IgD-negative memory B cell (primary cell): ENCODE measurements around the gene NKIRAS2. TPM values are rescaled to one million over a fixed set of nuclear protein-coding genes. Genes with fewer than 3 reads are reported as not detected.
"Not testable (repeated sequence)": the region's sequence is repeated elsewhere in the genome, so short reads cannot be mapped to it uniquely, and the experiment has no call there.

Experiments used
- H3K27ac Mint-ChIP-seq, 3 donors: one replicate each; pipeline ENCODE4 v1.8.0; 2020 to 2022; ENCODE audit warnings: mild to moderate bottlenecking in 3 of 3, mixed read lengths in 3 of 3, moderate library complexity in 1 of 3
- H3K27me3 Mint-ChIP-seq: one replicate; pipeline ENCODE4 v1.8.0; 2021; ENCODE audit warnings: mixed read lengths
- H3K36me3 Mint-ChIP-seq: one replicate; pipeline ENCODE4 v1.8.0; 2020; ENCODE audit warnings: mild to moderate bottlenecking, mixed read lengths
- H3K4me1 Mint-ChIP-seq, 3 donors: one replicate each; pipeline ENCODE4 v1.8.0; 2020 to 2022; ENCODE audit warnings: mixed read lengths in 3 of 3, mild to moderate bottlenecking in 1 of 3
- H3K4me3 Mint-ChIP-seq, 4 donors: one replicate each; pipeline ENCODE4 v1.8.0; 2020 to 2022; ENCODE audit warnings: mild to moderate bottlenecking in 4 of 4, mixed read lengths in 4 of 4, moderate library complexity in 3 of 4
- H3K9me3 Mint-ChIP-seq, 3 donors: one replicate each; pipeline ENCODE4 v1.8.0; 2020 to 2021; ENCODE audit warnings: mixed read lengths in 3 of 3, mild to moderate bottlenecking in 1 of 3
- polyA plus RNA-seq: library from polyadenylated mRNA; unstranded; fragments of 300-500 nt; fragmentation: Illumina TruSeq; gene quantifications from one replicate; pipeline ENCODE4 v1.2.3, GENCODE V29; 2021

The NKIRAS2 gene
- polyA plus RNA-seq, 1 donor from 2014 or later = 30.7 TPM

DNA sequence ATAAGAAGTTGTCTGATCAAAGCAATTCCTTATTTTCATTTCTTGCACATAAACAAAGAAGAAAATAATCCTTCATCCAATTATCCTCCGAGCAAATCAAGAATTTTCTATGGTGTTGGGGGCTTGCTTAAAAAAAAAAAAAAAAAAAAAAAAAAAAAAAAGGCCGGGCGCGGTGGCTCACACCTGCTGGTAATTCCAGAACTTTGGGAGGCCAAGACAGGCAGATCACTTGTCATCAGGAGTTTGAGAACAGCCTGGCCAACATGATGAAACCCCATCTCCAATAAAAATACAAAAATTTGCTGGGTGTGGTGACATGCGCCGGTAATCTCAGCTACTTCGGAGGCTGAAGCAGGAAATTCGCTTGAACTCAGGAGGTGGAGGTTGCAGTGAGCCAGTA is 34.0 kb upstream of the NKIRAS2 start:
- Mint-ChIP-seq H3K27me3 (no peaks in the 10 kb centered on the region), H3K4me3 (no peak overlapping the region), H3K4me1 (peaks cover 6 to 10% (median 7%) of the 10 kb centered on the region in 3 donors), H3K27ac (no peak overlapping the region), H3K36me3 (peaks cover 8% of the 10 kb centered on the region), H3K9me3 (no peaks in the 10 kb centered on the region)

DNA sequence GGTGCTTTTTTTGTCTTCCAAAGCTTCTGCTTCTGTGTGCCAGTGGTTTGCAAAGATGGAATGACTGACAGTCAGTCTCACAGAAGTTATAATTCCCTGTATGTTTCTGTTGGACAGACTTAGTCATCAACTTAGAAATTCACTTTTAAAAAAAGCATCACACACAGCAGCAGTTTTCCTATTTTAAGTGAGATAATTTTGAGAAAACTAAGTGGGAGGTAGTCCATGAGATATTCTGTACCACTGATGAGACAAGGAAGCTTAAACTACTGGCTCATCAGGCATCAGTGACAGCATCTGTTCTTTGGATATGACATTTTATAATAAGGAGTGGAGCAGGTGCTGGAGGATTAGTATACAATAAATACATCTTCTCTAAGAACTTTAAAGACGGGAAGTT is 33.3 kb upstream of the NKIRAS2 start:
- Mint-ChIP-seq H3K27ac (no peak overlapping the region), H3K4me3 (no peak overlapping the region), H3K9me3 (no peaks in the 10 kb centered on the region), H3K36me3 (peaks cover 8% of the 10 kb centered on the region), H3K4me1 (peaks cover 6 to 13% (median 7%) of the 10 kb centered on the region in 3 donors), H3K27me3 (no peaks in the 10 kb centered on the region)

DNA sequence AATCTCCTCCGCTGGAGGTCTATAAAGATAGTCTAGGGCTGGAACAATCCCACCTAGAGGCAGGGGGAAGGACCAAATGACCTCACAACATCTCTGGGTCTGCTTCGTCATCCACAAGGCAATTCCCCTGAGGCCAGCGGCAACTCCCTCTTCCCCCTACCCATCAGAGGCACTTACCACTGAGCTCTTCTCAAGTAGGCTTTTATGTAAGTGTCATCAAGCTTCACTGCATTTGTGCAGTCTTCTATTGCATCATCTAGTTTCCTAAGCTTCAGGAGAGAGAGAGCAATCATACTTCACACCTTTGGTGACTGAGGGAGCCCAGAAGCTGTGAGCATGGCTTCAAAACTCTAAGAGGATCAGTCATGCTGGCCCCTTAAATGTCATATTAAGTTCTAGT is 32.2 kb upstream of the NKIRAS2 start:
- no peak overlapping the region for H3K4me3 Mint-ChIP-seq
- H3K9me3 Mint-ChIP-seq = no peaks in the 10 kb centered on the region
- H3K36me3 Mint-ChIP-seq = peaks cover 8% of the 10 kb centered on the region
- peaks cover 6 to 12% (median 7%) of the 10 kb centered on the region in 3 donors for H3K4me1 Mint-ChIP-seq
- no peaks in the 10 kb centered on the region for H3K27me3 Mint-ChIP-seq
- no peak overlapping the region for H3K27ac Mint-ChIP-seq

DNA sequence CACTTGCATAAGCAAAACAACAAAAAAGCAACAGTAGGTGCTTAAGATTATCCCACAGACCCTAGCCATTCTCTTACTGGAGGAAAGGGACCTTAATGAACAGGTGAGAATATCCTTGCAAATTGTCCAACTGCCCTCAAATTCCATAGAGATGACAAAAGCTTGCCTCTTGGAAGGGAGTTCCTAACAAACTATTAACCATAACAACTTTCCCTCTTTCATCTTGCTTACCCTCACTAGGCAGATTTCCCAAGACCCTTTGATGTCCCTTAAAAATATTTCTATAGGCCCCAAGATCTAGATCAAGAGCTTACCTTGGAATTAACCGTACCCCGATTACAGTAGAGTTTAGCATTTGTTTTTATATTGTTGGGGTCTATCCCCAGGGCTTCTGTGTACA is 31.5 kb upstream of the NKIRAS2 start:
- no peaks in the 10 kb centered on the region for H3K9me3 Mint-ChIP-seq
- peaks cover 6 to 15% (median 7%) of the 10 kb centered on the region in 3 donors for H3K4me1 Mint-ChIP-seq
- H3K4me3 Mint-ChIP-seq = no peak overlapping the region
- H3K27me3 Mint-ChIP-seq = no peaks in the 10 kb centered on the region
- H3K36me3 Mint-ChIP-seq = peaks cover 8% of the 10 kb centered on the region
- peak overlapping the region in 1 of 3 donors; percentile 28 for H3K27ac Mint-ChIP-seq

DNA sequence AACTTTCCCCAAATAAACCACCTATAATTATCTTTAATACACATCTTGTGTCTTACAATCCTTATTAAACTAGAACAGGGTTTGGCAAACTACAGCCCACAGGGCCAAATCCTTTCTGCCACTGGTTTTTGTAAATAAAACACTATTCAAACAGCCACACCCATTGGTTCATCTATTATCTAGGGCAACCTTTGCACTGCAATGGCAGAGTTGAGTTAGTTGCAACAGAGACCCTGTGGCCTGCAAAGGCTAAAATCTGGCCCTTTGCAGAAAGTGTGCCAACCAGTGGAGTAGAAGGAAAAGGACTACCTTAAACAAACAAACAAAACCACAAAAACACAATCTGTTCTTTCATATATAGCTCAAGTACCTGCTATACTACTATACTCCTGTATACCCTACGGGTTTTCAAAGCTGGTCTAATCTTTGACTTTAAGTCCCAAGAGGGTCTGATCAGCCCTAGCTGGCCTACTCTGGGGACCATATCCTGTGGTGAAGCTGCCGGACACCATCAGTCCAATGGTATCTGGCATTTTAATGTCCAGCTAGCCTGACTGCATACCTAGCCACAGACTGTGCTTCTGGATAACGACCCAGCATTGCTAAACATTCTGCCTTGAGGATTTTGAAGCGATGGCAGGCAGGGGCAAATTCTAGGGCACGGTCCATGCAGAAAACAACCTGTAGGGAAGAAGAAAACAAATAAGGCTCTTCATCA is 30.0 kb upstream of the NKIRAS2 start:
- Mint-ChIP-seq H3K4me1 (peaks cover 2 to 15% (median 5%) of the 10 kb centered on the region in 3 donors), H3K36me3 (peaks cover 7% of the 10 kb centered on the region), H3K4me3 (no peak overlapping the region), H3K27me3 (no peaks in the 10 kb centered on the region), H3K9me3 (no peaks in the 10 kb centered on the region), H3K27ac (no peak overlapping the region)

DNA sequence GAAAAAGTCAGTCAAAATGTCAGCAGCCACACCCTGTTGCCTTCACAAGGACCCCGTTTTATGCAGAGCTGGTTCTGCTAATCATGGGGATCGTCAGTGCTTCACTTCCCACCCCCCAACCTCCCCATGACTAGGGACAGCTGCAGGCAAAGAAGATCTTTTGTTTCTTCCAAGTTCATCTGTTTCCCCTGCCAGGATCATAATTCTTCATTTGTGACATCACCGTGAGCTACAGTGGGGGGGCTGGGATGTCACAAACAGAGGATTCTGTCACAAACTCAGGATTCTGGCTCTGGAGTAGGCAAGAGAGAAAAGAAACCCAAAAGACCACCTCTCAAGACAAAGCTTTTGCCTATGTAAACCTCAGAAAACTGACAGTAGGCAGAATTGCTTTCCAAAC is 27.3 kb upstream of the NKIRAS2 start:
- H3K27me3 Mint-ChIP-seq = no peaks in the 10 kb centered on the region
- H3K9me3 Mint-ChIP-seq = no peaks in the 10 kb centered on the region
- peaks cover 7% of the 10 kb centered on the region for H3K36me3 Mint-ChIP-seq
- peak overlapping the region in 2 of 3 donors; percentile 9 to 74 for H3K27ac Mint-ChIP-seq
- peaks cover 15 to 26% (median 18%) of the 10 kb centered on the region in 3 donors for H3K4me1 Mint-ChIP-seq
- no peak overlapping the region for H3K4me3 Mint-ChIP-seq

DNA sequence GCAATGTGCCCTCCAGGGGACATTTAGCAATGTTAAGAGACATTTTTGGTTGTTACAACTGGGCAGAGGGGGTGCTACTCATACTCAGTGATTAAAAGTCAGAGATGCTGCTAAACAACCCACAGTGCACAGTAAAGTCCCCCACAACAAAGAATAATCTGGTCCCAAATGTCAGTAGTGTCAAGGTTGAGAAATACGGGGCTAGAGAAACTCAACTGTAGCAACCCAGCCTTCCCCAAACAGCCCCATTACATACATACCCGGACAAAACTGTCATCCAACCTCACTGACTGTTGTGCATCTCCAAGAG is 23.1 kb upstream of the NKIRAS2 start:
- Mint-ChIP-seq H3K27ac (peak overlapping the region; percentile 71 to 97 (median 96)), H3K9me3 (no peaks in the 10 kb centered on the region), H3K36me3 (peaks cover 2% of the 10 kb centered on the region), H3K4me1 (peaks cover 18 to 23% (median 18%) of the 10 kb centered on the region in 3 donors), H3K27me3 (no peaks in the 10 kb centered on the region), H3K4me3 (peak overlapping the region in 1 of 4 donors; percentile 72)

DNA sequence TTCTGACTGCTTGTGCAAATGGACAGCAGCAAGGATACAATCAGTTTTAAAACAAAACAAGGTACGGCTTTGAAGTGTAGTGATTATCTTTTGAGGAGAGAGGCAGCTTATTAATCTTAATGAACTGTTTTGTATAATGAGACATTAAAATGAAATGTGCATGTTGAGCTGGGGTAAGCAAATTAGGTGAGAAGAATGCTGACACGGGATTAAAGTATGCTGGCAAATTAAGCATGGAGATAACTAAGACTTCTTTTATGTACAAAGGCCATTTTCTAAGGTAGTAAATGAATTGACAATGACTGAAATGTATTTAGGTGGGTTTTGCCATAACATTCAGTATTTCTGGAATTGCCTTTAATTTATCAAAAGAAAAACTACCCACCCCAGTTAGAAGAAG is 21.4 kb upstream of the NKIRAS2 start:
- Mint-ChIP-seq H3K4me1 (peaks cover 19 to 25% (median 24%) of the 10 kb centered on the region in 3 donors), H3K4me3 (no peak overlapping the region), H3K9me3 (no peaks in the 10 kb centered on the region), H3K27ac (peak overlapping the region in 1 of 3 donors; percentile 96), H3K36me3 (peaks cover 2% of the 10 kb centered on the region), H3K27me3 (no peaks in the 10 kb centered on the region)

DNA sequence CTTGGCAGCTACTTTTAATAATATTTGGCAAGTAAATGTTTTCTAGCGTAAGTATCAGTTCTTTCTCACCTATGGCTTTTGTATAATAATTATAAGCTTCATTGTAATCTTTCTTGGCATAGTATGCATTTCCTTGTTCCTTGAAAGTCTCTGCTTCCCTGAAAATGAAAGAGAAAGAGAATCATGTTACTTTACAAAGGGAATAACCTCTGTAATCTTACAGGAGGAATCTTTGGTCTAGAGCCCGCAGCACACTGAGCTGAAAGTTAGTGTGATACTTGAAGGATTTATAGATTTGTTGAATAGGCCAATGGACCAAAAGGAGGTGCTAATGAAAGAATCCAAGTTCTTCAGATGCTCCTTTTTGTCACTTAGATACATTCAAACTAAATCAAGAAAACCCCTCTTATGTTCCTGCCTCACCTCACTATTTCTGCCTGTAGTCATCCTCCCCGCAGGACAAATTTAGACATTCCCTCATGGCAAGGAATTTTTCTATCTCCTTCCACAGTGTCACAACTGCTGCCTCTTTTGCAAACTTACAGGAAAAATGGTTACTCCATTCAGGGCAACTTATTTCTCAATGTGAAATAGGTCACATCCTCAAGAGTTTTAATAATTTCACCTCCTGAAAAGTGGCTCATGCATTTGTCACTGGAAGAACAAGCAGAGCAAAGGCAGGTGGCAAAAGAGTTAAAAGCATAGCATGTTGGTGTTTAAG is 19.3 kb upstream of the NKIRAS2 start:
- H3K27ac Mint-ChIP-seq = no peak overlapping the region
- H3K36me3 Mint-ChIP-seq = peaks cover 1% of the 10 kb centered on the region
- H3K9me3 Mint-ChIP-seq = no peaks in the 10 kb centered on the region
- H3K27me3 Mint-ChIP-seq = no peaks in the 10 kb centered on the region
- H3K4me1 Mint-ChIP-seq = peaks cover 22 to 29% (median 25%) of the 10 kb centered on the region in 3 donors
- no peak overlapping the region for H3K4me3 Mint-ChIP-seq

DNA sequence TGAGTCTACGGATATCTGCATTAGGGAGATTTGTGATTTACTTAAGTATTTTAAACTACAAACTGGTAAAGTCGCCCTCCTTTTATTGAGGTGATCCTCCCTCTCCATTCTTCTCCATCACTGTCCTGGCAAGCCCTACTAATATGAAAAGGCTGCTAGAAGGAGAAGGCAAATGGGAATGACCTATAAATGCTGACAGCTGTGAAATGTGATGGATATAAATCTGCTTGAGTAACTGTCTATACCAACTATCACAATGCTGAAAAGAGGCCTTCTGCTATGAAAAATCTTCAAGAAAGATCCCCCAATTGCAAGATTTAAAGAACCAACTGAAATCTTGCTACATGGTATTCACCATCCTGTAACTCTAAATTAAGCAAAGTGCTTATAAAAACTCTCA is 18.2 kb upstream of the NKIRAS2 start:
- no peaks in the 10 kb centered on the region for H3K27me3 Mint-ChIP-seq
- no peaks in the 10 kb centered on the region for H3K9me3 Mint-ChIP-seq
- H3K36me3 Mint-ChIP-seq = peaks cover 1% of the 10 kb centered on the region
- no peak overlapping the region for H3K4me3 Mint-ChIP-seq
- peaks cover 12 to 19% (median 18%) of the 10 kb centered on the region in 3 donors for H3K4me1 Mint-ChIP-seq
- no peak overlapping the region for H3K27ac Mint-ChIP-seq

DNA sequence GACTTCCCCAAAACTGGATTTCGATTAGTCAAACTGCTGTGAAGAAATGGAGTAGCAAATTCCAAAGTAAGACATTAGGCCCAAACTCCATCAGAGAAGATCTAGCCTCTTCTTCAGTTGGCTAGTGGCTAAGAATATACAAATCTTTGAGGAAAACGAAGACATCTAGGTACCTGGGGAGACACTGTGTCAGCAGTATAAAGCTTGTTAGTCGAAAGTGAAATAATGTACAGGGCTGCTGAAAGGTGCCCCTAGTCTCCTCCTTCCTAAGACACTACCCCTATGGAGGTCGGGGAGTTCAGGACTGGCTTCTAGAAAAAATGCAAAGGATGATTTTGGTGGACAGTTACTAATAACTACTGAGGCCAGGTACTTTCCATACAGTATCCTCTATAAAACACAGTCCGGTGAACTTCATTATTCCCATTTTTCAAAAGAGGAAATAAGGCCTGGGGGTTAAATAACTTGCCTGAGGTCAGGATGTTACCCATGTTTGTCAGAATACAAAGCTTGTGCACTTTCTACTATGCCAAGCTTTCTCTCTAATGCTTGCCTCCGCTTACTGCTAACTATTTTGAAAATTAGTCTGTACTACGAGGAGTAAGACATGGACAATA is 17.6 kb upstream of the NKIRAS2 start:
- H3K4me3 Mint-ChIP-seq = no peak overlapping the region
- no peaks in the 10 kb centered on the region for H3K9me3 Mint-ChIP-seq
- peak overlapping the region in 1 of 3 donors; percentile 53 for H3K27ac Mint-ChIP-seq
- peaks cover 9 to 18% (median 18%) of the 10 kb centered on the region in 3 donors for H3K4me1 Mint-ChIP-seq
- H3K27me3 Mint-ChIP-seq = no peaks in the 10 kb centered on the region
- H3K36me3 Mint-ChIP-seq = peaks cover 1% of the 10 kb centered on the region

DNA sequence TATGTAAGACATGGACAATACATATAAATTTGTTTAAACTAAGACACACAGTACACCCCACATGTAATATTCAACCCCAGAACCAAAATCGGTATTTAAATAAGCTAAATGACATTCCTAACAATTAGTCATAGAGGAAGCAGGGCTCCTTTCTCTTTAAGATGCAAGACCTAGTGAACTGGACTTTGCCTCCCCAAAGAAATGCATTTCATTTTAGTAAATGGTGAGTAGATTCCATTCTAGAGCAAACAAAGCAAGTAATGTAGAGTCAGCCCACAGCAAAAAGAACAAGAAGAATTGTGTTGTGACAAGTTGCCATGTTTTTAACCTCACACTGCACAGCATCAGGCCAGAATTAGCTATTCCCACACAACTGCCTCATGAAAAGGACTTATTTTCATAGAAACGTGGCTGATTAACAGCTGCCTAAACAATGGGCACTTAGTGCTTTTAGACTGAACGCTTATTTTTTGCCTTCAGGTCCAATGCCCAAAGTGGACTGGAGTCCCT is 17.0 kb upstream of the NKIRAS2 start:
- Mint-ChIP-seq H3K27me3 (no peaks in the 10 kb centered on the region), H3K36me3 (peaks cover 1% of the 10 kb centered on the region), H3K27ac (peak overlapping the region in 2 of 3 donors; percentile 36 to 53), H3K4me1 (peaks cover 9 to 18% (median 18%) of the 10 kb centered on the region in 3 donors), H3K4me3 (no peak overlapping the region), H3K9me3 (no peaks in the 10 kb centered on the region)

DNA sequence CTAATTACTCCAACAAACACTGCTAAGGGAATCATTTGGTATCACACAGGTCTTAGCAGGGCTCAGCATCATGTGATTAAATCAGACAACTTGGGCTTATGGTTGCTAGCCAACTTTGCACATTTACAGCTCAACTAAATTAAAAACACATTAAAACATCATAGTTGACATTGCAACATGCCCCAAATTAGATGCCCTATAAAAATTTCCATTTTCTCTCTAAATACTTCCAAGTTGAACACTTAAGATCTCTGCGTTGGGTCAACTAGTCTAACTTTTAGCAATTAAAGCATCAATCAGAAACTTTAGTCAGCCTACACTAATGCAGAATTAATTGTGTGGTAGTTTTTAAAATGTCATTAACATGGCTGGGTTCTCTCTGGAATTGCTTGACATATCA is 14.7 kb upstream of the NKIRAS2 start:
- Mint-ChIP-seq H3K36me3 (peaks cover 1% of the 10 kb centered on the region), H3K4me3 (no peak overlapping the region), H3K27ac (peak overlapping the region in 1 of 3 donors; percentile 62), H3K27me3 (no peaks in the 10 kb centered on the region), H3K4me1 (peaks cover 12 to 24% (median 22%) of the 10 kb centered on the region in 3 donors), H3K9me3 (no peaks in the 10 kb centered on the region)

DNA sequence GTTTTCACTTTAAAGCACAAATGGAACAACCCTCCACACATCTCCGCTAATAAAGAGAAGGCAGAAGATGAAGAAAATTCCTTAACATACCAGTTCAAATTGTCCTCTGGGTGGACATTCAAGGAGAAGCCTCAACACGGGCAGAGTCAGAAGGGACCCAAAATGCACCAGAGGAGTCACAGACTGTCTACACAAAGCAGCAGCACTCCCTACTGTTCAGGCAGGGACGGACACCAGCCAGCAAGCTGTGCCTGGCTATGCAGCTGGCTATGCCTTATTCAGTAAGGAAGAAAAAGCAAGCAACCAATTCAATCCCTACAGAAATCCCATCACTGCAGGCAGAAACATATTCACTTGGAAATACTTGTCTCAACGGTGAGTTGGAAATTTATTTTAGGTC is 10.7 kb upstream of the NKIRAS2 start:
- peaks cover 27 to 45% (median 41%) of the 10 kb centered on the region in 3 donors for H3K4me1 Mint-ChIP-seq
- no peaks in the 10 kb centered on the region for H3K9me3 Mint-ChIP-seq
- no peak overlapping the region for H3K27ac Mint-ChIP-seq
- peaks cover 5% of the 10 kb centered on the region for H3K36me3 Mint-ChIP-seq
- H3K27me3 Mint-ChIP-seq = no peaks in the 10 kb centered on the region
- peak overlapping the region in 1 of 4 donors; percentile 8 for H3K4me3 Mint-ChIP-seq

DNA sequence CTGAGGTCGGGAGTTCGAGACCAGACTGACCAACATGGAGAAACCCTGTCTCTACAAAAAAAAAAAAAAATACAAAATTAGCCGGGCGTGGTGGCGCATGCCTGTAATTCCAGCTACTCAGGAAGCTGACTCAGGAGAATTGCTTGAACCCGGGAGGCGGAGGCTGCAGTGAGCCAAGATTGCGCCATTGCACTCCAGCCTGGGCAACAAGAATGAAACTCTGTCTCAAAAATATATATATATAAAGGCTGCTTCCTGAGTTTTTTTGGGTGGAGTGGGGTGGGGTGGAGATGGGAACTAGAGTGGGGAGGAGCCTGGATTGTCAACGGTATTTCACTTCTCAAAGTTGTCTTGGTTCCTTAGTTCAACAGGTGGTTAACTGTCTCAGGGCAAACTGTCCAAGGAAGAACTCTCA is 9.6 kb upstream of the NKIRAS2 start:
- not testable (repeated sequence) for H3K27me3 Mint-ChIP-seq, H3K9me3 Mint-ChIP-seq, H3K4me3 Mint-ChIP-seq, H3K36me3 Mint-ChIP-seq
- H3K4me1 Mint-ChIP-seq = peaks cover 27 to 41% (median 40%) of the 10 kb centered on the region in 3 donors
- peak overlapping the region in 1 of 3 donors; percentile 65 for H3K27ac Mint-ChIP-seq
